Cardiac atrium fibroblast (primary cell): ENCODE results near the gene TOMM20L. TPM values are rescaled to one million over a fixed set of nuclear protein-coding genes. Genes with fewer than 3 reads are reported as not detected.

Experiments used
- total RNA-seq: library from RNA; depleted of rRNA; stranded (reverse); fragments of >200 nt; gene quantifications from 2 replicates; pipeline ENCODE4 v1.2.3, GENCODE V29; 2015

Gene TOMM20L
- total RNA-seq: not detected in 2 replicates

GRCh38 chr14:58395812-58396788 lies at the start of gene TOMM20L:
TSS of gene TOMM20L (plus strand) at chr14:58395930. CDS start at chr14:58395958, 28 bp downstream.

GRCh38 chr14:58427281-58428117 lies 31.8 kb downstream of the TOMM20L start, which contains the start of the genes KIAA0586 and TIMM9:
TSS of gene KIAA0586 (plus strand) at chr14:58427719. CDS start at chr14:58428265, 546 bp downstream.
TSS of gene TIMM9 (minus strand) at chr14:58427531. CDS start at chr14:58411945, 15,586 bp downstream.

Other genes starting within 250 kb of the TOMM20L start
- 2.1 and 2.2 TPM in 2 replicates for gene ARMH4, start 243.7 kb upstream of the TOMM20L start, total RNA-seq
- 109 and 136 TPM in 2 replicates for gene ACTR10, start 195.8 kb upstream of the TOMM20L start, total RNA-seq
- gene PSMA3, start 151.1 kb upstream of the TOMM20L start, total RNA-seq: 103 and 141 TPM in 2 replicates
- gene ARID4A, start 97.4 kb upstream of the TOMM20L start, total RNA-seq: 1.8 and 3.6 TPM in 2 replicates
- 26.4 and 70.0 TPM in 2 replicates for gene TIMM9, start 31.6 kb downstream of the TOMM20L start, total RNA-seq
- 4.9 and 9.4 TPM in 2 replicates for gene KIAA0586, start 31.8 kb downstream of the TOMM20L start, total RNA-seq
- gene DACT1, start 242.0 kb downstream of the TOMM20L start, total RNA-seq: 4.5 and 12.8 TPM in 2 replicates